Activated CD8-positive, alpha-beta memory T cell treated with anti-CD3 and anti-CD28 coated beads for 48 hours (primary cell): ENCODE results near the gene ETNK1.

ENCODE experiments used
- DNase-seq, 3 experiments: peaks; one replicate each; pipeline ENCODE4 v3.0.0-alpha.2; 2020; ENCODE audit warnings: low read depth in 2 of 3, low spot score in 2 of 3

The ETNK1 gene

DNA sequence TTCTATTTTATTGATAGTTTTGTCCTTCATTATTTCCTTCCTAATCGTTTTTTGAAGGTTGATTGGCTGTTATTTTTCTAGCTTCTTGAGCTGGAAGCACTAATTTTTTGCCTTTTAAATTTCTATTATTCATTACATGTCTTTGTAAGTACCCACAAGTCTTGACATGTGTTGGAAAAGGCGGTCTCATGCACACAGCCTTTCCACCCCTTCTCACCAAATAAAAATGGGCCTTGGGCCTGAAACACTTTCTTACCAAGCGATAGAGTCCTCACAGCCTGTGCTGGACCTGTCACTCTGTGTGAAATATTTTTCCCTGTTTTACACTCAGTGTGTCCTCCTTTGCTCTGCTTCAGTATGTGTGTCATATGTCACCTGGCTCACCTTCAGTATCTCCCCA lies 9.9 kb downstream of the ETNK1 start:
- no peak for DNase-seq

- DNase-seq = no peak
Observed at GRCh38 chr12:22635812-22636211, 10.8 kb downstream of the ETNK1 start.

DNA sequence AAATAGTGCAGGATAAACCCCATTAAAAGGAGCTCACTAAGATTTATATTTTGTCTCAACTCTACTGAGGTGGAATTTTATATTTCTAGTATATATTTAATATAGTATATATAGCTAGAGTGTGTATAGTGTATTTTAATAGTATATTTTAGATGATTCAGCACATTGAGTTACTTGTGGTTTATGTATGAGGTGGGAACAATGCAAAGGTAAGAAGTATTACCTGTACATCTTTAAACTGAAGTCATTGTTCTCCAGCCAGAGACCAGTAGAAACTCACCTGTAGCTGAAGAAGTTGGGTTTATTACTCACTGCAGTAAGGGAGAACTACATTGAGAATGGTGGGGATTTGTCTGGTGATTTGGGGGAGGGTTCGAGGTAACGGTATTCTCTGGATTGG lies 15.9 kb downstream of the ETNK1 start:
- DNase-seq = no peak

GRCh38 chr12:22641353-22642053 lies 16.5 kb downstream of the ETNK1 start:
- DNase-seq = no peak

- DNase-seq = no peak
Observed at GRCh38 chr12:22648668-22649067, 23.7 kb downstream of the ETNK1 start.

- no peak for DNase-seq
Observed at GRCh38 chr12:22653075-22653474, 28.1 kb downstream of the ETNK1 start.

DNA sequence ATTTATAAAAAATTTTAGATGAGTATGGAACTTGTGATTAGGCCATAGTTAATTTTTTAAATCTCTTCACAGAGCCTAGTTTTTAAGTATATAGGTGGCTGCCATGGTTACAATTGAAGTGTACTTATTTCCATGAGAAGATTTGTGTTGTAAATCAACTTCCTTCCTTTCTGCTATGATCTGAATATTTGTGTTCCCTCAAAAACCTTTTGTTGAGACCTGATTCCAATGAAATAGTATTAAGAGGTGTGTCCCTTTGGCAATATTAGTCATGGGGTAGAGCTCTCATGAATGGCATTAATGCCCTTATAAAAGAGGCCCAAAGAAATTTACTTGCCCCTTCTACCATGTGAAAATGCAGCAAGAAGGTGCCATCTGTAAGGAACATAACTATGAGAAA lies 28.8 kb downstream of the ETNK1 start:
- no peak for DNase-seq

DNA sequence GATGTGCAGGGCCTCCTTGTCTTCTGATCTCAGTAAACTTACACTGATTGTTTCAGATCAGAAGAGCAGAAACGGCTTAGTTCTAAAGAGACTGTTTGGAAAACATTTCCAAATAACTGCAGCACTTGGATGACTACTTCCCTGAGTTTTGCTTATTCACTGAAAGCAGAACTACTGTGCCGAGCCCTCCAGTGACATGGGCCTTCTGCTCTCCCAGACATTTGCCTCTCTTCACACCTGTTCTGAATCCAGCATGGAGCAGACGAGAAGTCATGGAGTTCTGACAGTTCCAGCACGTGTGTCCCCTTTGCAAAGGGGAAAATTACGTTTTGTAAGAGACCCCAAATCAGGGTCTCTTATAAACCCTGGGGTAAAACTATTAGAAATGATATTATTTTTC lies 31.4 kb downstream of the ETNK1 start:
- DNase-seq = no peak

GRCh38 chr12:22656831-22657230 lies 31.9 kb downstream of the ETNK1 start:
- DNase-seq = no peak

- DNase-seq = no peak
Observed at GRCh38 chr12:22657538-22657937, 32.6 kb downstream of the ETNK1 start.

GRCh38 chr12:22658214-22658613 lies 33.2 kb downstream of the ETNK1 start:
- DNase-seq = no peak

GRCh38 chr12:22662356-22662755 lies 37.4 kb downstream of the ETNK1 start:
- no peak for DNase-seq

DNA sequence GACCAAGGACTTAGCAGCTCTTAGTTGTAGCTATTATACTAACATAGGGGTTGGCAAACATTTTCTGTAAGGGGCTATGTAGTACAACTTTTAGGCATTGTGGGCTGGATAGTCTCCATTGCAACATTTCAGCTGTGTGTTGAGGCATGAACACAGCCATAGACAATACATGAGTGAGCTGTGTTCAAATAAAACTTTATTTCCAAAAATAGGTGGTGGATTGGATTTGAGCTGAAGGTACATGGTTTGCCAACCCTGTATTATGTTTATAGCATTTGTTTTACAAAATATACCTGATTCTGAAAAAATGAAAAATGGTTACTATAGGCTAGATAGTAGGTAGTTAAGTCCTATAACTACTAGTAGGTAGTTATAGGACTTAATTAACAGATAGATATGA lies 40.5 kb downstream of the ETNK1 start:
- no peak for DNase-seq

GRCh38 chr12:22667122-22667521 lies 42.2 kb downstream of the ETNK1 start:
- DNase-seq = no peak

GRCh38 chr12:22668441-22668840 lies 43.5 kb downstream of the ETNK1 start:
- DNase-seq = no peak

GRCh38 chr12:22670762-22671161 lies 45.8 kb downstream of the ETNK1 start:
- no peak for DNase-seq

DNA sequence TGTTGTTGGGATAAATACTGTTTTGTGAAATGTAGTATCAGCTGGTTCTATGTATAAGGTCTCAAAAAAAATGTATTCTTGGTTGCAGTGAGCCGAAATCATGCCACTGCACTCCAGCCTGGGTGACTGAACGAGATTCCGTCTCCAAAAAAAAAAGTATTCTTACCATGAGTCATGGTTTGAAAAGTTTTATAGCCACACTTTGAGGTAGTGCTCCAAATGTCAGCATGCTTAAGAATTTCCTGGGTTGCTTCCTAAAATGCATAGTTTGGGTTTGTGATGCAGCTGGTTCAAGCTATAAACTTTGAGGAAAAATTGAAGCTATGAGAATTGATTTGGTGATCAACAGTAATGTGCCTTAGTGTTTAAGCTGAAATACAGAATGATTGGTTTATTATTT lies 48.0 kb downstream of the ETNK1 start:
- no peak for DNase-seq

DNA sequence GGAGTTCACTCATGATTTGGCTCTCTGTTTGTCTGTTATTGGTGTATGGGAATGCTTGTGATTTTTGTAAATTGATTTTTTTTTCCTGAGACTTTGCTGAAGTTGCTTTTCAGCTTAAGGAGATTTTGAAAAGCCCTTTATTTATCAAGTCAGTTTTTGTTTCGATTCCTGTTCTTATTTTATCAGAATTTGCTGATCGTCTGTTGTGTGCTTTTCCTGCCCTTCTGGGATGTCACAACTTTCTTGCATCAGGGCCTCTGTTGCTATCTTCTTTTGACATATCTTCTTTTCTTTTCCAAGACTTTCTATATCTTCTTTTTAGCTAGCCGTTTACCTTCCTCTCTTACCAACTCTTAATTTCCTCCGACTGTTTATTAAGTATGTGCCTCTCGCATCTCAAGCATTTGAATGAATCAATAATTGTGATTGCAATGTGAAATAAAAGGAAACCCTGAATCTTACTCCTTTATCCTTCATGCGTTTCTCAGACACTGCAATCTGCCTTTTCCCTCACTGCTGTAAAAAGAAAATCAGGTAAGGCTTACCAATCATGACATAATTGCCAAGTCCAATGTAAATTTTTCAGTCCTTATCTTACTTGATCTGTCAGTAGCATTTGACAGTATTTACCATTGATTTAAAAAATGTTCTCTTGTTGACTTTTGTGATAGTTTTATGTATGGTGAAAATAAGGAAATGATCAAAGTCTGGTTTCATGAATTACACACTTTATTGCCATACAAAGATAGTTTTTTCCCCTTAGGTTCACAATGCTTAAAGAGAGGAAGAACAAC lies 53.0 kb downstream of the ETNK1 start:
- no peak for DNase-seq

- DNase-seq = no peak
Observed at GRCh38 chr12:22682663-22683062, 57.7 kb downstream of the ETNK1 start.

DNA sequence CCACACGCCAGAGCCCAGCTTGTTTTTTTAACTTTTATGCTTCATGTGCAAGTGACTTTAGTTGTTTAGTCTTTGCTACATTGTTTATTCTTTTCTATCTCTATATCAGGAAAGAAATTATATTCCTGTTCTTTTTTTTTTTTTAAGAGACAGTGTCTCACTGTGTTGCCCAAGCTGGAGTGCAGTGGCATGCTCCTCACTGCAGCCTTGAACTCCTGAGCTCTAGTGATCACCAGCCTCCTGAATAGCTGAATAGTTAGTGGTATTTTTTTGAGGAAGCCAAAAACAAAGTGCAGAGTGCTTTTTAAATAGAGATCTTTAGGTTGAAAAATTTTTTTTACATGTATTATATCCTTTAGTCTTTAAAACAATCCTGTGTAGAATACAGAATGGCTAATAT lies 58.2 kb downstream of the ETNK1 start:
- no peak for DNase-seq

DNA sequence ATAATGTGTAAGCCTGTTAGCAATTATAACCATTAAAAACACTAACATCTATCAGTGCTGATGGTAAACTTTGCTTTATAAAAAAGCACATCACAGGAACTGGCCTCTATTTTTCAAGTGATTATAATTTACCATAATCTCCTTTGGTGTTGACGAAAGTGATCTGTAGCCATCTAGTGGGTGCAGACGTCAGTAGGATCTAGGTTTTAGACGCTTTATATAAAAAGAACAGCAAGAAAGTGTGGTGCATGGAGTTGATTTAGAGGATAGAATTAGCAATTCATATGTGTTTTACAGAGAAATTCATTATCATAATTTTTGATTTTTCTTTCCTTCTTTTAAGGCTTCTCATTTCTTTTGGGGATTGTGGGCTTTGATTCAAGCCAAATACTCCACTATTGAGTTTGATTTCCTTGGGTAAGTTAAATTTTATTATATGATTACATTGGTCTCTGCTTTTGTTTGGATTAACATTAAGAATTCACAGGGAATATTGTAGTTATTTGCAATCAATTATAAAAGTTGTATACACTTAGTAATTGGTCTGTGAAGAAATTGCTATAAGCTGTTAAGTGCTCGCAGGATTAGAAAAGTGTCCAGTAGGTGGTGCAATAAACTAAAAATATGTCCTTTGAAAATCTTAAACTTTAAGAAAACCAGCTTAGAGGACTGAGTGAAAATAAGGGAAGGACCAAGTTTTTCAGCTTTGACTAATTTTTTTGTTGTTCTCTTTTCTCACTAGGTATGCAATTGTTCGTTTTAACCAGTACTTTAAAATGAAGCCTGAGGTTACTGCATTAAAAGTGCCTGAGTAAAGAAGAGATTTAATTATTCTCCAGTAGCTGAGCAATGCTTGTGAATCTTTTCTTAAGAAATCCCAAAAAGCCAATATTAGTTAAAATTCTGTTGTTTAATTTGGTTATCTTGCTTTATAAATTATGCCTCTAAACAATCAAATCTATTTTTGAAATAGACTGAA lies 59.5 kb downstream of the ETNK1 start:
- DNase-seq = no peak

- DNase-seq = no peak
Observed at GRCh38 chr12:22686193-22686592, 61.2 kb downstream of the ETNK1 start.
